H1 (cell line): ENCODE measurements around the gene MPP3.

Source experiments
- KDM1A ChIP-seq: fragments of 200-600, 300-600 bp; sonication (generic); IDR thresholded peaks from 2 replicates; pipeline ENCODE4 v1.7.1; 2016; ENCODE audit warnings: mild to moderate bottlenecking, low read length, borderline replicate concordance
- POLR2A ChIP-seq, 2 experiments: IDR thresholded peaks; 1 replicate in 1 of 2; 2 replicates in 1 of 2; pipeline ENCODE4 v1.6.1; 2011; ENCODE audit warnings: low read depth in 2 of 2, low read length in 2 of 2, mild to moderate bottlenecking in 2 of 2; ENCODE audit errors: control extremely low read depth in 1 of 2
- TF ChIP-seq, protein P1 (sequence below), 3 experiments: IDR thresholded peaks; 1 replicate in 2 of 3; 2 replicates in 1 of 3; pipeline versions ENCODE4 v1.5.1 to v1.6.1; 2011; ENCODE audit warnings: low read length in 3 of 3, mild to moderate bottlenecking in 3 of 3, inconsistent platforms in 2 of 3, low read depth in 1 of 3, moderate library complexity in 1 of 3; ENCODE audit not compliant: insufficient read depth in 1 of 3; ENCODE audit errors: control extremely low read depth in 1 of 3
- TF ChIP-seq, protein P2 (sequence below): IDR thresholded peaks from 2 replicates; pipeline ENCODE4 v1.6.1; 2012; ENCODE audit warnings: low read length, inconsistent platforms
- TF ChIP-seq, protein P3 (sequence below): IDR thresholded peaks from 2 replicates; pipeline ENCODE4 v1.6.1; 2012; ENCODE audit warnings: inconsistent platforms

DNA sequence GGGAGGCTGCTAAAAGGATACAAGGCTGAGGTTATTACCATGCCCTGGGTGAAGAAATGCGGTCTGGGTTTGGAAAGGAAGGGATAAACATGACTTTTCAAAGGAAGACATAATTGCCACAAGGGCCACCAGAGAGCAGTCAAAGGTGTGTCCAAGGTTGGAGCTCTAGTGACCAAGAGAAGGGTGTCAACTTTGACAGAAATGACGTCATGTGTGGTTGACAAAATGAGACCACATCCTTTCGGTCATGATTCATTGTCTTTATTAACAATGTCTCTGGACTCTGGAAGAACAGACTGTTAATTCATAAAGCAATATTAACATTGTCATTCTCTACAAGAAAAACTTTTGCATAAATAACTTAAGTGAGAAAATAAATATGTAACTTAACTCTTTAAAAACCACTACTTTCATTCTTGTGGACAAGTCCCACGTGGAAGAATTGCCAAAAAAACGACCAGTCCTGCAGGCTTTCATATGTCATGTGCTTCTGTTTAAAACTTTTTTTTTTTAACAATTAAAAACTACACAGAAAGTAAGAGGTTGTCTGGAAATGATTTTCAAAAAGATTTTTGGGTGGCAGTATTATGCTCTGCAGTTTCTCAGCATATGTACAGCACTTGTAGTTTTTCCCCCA, 79.3 kb downstream of the MPP3 start:
- TF ChIP-seq, protein P1, sequence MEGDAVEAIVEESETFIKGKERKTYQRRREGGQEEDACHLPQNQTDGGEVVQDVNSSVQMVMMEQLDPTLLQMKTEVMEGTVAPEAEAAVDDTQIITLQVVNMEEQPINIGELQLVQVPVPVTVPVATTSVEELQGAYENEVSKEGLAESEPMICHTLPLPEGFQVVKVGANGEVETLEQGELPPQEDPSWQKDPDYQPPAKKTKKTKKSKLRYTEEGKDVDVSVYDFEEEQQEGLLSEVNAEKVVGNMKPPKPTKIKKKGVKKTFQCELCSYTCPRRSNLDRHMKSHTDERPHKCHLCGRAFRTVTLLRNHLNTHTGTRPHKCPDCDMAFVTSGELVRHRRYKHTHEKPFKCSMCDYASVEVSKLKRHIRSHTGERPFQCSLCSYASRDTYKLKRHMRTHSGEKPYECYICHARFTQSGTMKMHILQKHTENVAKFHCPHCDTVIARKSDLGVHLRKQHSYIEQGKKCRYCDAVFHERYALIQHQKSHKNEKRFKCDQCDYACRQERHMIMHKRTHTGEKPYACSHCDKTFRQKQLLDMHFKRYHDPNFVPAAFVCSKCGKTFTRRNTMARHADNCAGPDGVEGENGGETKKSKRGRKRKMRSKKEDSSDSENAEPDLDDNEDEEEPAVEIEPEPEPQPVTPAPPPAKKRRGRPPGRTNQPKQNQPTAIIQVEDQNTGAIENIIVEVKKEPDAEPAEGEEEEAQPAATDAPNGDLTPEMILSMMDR (IDR thresholded peaks at IDR 0.05; ENCODE audit: control extremely low read depth in 1 of 3, insufficient read depth in 1 of 3, low read depth in 1 of 3, low read length in 3 of 3) = no peak
- TF ChIP-seq POLR2A (IDR thresholded peaks at IDR 0.05; ENCODE audit: control extremely low read depth in 1 of 2, low read depth in 2 of 2, low read length in 2 of 2) = no peak
- no peak for TF ChIP-seq KDM1A
- TF ChIP-seq, protein P2, sequence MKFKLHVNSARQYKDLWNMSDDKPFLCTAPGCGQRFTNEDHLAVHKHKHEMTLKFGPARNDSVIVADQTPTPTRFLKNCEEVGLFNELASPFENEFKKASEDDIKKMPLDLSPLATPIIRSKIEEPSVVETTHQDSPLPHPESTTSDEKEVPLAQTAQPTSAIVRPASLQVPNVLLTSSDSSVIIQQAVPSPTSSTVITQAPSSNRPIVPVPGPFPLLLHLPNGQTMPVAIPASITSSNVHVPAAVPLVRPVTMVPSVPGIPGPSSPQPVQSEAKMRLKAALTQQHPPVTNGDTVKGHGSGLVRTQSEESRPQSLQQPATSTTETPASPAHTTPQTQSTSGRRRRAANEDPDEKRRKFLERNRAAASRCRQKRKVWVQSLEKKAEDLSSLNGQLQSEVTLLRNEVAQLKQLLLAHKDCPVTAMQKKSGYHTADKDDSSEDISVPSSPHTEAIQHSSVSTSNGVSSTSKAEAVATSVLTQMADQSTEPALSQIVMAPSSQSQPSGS = no peak
- TF ChIP-seq, protein P3, sequence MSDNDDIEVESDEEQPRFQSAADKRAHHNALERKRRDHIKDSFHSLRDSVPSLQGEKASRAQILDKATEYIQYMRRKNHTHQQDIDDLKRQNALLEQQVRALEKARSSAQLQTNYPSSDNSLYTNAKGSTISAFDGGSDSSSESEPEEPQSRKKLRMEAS = no peak
